ENCODE measurements around the gene ZAR1L.

GRCh38 chr13:32300406-32300805 is 14.8 kb downstream of the ZAR1L start:
- TF ChIP-seq EP300 (IDR thresholded peaks at IDR 0.05) (no peak), CTCF (IDR thresholded peaks at IDR 0.05) (no peak), POLR2A (IDR thresholded peaks at IDR 0.05) (no peak), POLR2AphosphoS5 (IDR thresholded peaks at IDR 0.05) (no peak)
